ENCODE data around the gene ADAMTS19.
A peak's percentile ranks its signal among the peaks of the same experiment; 100 is the strongest.

Gene ADAMTS19

GRCh38 chr5:129447968-129448367 lies 12.1 kb upstream of the ADAMTS19 start:
- TF ChIP-seq CTCF (IDR thresholded peaks at IDR 0.05; ENCODE audit: control extremely low read depth, extremely low read depth, low read depth, missing control alignments): no peak
- no peak for DNase-seq (ENCODE audit: extremely low spot score)
- ChIA-PET CTCF (no interaction called here), POLR2A (no interaction called here)

GRCh38 chr5:129448654-129449053 lies 11.4 kb upstream of the ADAMTS19 start:
- ChIA-PET CTCF (no interaction called here), POLR2A (no interaction called here)
- DNase-seq (ENCODE audit: extremely low spot score): no peak
- no peak for TF ChIP-seq CTCF (IDR thresholded peaks at IDR 0.05; ENCODE audit: control extremely low read depth, extremely low read depth, low read depth, missing control alignments)

GRCh38 chr5:129454461-129454860 lies 5.6 kb upstream of the ADAMTS19 start:
- TF ChIP-seq CTCF (IDR thresholded peaks at IDR 0.05; ENCODE audit: control extremely low read depth, extremely low read depth, low read depth, missing control alignments): no peak
- CTCF ChIA-PET: no interaction called here
- no peak for DNase-seq (ENCODE audit: extremely low spot score)
- POLR2A ChIA-PET: no interaction called here

- TF ChIP-seq CTCF (IDR thresholded peaks at IDR 0.05; ENCODE audit: control extremely low read depth, extremely low read depth, low read depth, missing control alignments): no peak
- CTCF ChIA-PET: no interaction called here
- POLR2A ChIA-PET: no interaction called here
- no peak for DNase-seq (ENCODE audit: extremely low spot score)
Observed at GRCh38 chr5:129459450-129459776, 685 bp upstream of the ADAMTS19 start.

- POLR2A ChIA-PET: no interaction called here
Observed at GRCh38 chr5:129460672-129460935, 506 bp downstream of the ADAMTS19 start.

GRCh38 chr5:129460936-129461710 lies 1.0 kb downstream of the ADAMTS19 start:
- ChIA-PET CTCF (interaction anchor here (1.1 to 2.0 kb wide), 3 partner anchors 17 to 307 kb away, joined by 3 to 4 read pairs (median 3); no protein-coding TSS in a partner anchor), POLR2A (no interaction called here)
- DNase-seq (ENCODE audit: extremely low spot score): peak; percentile 40
- no peak for TF ChIP-seq CTCF (IDR thresholded peaks at IDR 0.05; ENCODE audit: control extremely low read depth, extremely low read depth, low read depth, missing control alignments)

More at GRCh38 chr5:129460672-129460935, 506 bp downstream of the ADAMTS19 start:
- CTCF ChIA-PET: interaction anchor here (1.1 to 2.0 kb wide), 2 partner anchors 16 to 308 kb away, joined by 3 to 4 read pairs; no protein-coding TSS in a partner anchor
- no peak for TF ChIP-seq CTCF (IDR thresholded peaks at IDR 0.05; ENCODE audit: control extremely low read depth, extremely low read depth, low read depth, missing control alignments)
- no peak for DNase-seq (ENCODE audit: extremely low spot score)

All from GM10248 (cell line).